ENCODE results near the gene DPY30.

The DPY30 gene

DNA sequence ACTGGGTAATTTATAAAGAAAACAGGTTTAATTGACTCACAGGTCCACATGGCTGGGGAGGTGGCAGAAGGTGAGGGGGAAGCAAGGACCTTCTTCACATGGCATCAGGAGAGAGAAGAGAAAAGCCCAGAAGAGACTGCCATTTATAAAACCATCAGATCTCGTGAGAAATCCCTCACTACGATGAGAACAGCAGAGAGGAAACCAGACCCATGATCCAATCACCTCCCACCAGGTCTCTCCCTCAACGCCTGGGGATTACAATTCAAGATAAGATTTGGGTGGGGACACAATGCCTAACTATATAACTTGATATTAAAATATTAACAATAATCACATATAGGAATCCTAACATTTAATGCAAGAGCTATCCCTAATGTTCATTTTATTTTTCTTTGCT is 60.6 kb downstream of the DPY30 start:
- in situ Hi-C loops (cut with MboI; ENCODE audit: low sequenced_read_pairs) = no loop called here

DNA sequence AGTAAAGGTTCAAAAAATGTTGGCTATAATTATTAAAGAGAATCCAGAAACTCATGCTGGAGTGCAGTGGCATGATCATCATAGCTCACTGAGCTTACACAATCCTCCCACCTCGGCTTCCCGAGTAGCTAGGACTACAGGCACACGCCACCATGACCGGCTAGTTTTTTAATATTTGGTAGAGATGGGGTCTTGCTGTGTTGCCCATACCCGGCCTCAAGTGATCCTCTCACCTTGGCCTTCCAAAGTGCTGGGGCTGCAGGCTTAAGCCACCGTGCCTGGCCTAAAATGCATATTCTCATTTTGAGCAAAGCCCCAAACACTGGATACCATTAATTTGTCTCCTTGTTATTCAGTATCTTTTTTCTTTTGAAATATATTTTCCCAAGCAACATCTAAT is 61.2 kb downstream of the DPY30 start:
- in situ Hi-C loops (cut with MboI; ENCODE audit: low sequenced_read_pairs) = no loop called here

Data from HL-60/S4 treated with phorbol 12-myristate 13-acetate at 8.2 ng/mL for 4 days and 3 days (cell line).